GM21529 (cell line): ENCODE measurements around the gene LGALS8.
A peak's percentile ranks its signal among the peaks of the same experiment; 100 is the strongest.
"Not testable (repeated sequence)": the region's sequence is repeated elsewhere in the genome, so short reads cannot be mapped to it uniquely, and the experiment has no call there.

Experiments used
- ATAC-seq: cut with Tn5 transposase; IDR thresholded peaks from one replicate; pipeline ENCODE4 v1.9.1; 2021; ENCODE audit not compliant: unreplicated experiment

LGALS8 gene

GRCh38 chr1:236523704-236524141 is at the start of gene LGALS8:
TSS of gene LGALS8 (plus strand) at chr1:236523982. CDS start at chr1:236526071, 2,089 bp downstream.
- ATAC-seq = peak; percentile 65

- ATAC-seq = no peak
These were observed 47.8 kb upstream of the LGALS8 start for GRCh38 chr1:236476019-236476418.

DNA sequence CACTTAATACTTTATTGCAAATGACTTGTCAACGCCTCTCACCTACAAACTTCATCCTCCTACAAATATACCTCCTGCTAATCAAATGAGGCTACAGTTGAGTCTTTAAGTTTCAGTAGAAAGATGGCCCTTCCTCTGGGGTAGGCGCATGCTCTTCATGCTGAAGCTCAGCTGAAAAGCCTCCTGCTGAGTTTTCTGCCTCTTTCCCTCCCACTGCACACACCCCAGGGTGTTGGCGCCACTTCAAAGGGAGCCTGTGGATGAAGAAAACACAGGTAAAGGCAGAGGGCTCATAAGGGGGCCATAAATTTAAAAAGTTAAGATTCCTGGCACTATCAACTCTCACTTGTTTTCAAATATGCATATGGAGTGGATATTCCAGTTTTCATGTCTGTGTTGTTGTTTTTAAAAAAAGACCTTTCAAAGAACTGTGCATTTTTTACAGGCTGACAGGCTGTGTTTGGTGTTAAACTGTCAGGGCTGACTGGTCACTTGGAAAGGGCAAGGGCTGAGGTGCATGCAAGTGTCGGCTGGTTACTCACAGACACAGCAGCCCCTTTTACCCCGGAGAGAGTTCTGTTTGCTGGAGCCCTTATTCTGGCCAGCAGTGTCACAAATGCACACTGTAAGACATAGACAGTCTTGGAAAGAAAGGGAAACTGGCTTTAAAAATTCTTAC is 42.9 kb upstream of the LGALS8 start:
- no peak for ATAC-seq

- no peak for ATAC-seq
These were observed 39.3 kb upstream of the LGALS8 start for GRCh38 chr1:236484310-236484971.

GRCh38 chr1:236486356-236487002 is 37.3 kb upstream of the LGALS8 start:
- no peak for ATAC-seq

- ATAC-seq = not testable (repeated sequence)
These were observed 34.6 kb upstream of the LGALS8 start for GRCh38 chr1:236489161-236489560.

DNA sequence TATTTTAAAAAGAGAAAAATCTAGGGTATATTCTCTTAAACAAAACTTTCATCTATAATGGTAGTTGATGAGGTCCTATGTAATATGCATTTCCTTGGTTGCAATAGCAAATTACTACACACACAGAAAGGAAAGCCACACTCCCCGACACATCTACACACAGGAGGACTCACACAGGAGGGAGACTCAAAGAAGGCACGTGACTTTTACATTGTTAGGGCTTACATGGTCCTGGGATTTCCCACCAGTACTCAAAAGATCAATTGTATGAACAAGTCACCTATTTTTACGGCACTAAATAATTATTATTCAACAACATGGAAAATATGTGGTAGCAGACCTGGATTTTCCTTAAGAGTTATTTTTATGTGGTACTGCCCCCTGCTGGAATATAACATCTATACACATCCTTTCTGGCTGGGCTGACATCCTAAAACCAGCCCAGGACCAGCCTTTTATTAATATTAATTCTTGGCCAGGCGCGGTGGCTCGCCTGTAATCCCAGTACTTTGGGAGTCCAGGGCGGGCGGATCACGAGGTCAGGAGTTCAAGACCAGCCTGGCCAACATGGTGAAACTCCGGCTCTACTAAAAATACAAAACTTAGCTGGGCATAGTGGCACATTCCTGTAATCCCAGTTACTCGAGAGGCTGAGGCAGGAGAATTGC is 33.9 kb upstream of the LGALS8 start:
- peak; percentile 83 for ATAC-seq

GRCh38 chr1:236491469-236492136 is 32.2 kb upstream of the LGALS8 start:
- no peak for ATAC-seq

- no peak for ATAC-seq
These were observed 31.4 kb upstream of the LGALS8 start for GRCh38 chr1:236492378-236492777.

DNA sequence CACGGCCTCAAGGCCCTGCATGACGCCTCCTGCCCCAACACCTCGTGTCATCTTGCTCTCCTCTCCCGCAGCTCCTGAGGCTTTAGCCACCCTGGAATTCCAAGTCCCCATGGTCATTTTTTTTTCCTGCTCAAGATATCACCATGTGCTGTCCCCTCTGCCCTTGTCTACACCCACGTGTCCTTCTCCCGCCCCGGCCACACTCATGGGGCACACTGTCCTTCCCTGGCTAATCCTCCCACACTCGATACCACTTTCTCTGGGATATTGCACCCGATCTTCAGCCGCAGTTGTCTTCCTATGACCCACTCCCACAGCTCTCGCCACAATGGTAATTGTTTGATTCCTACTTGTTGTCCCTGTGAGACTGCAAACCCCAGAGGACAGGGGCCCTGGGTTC is 29.7 kb upstream of the LGALS8 start:
- ATAC-seq = no peak

GRCh38 chr1:236494586-236495466 is 29.0 kb upstream of the LGALS8 start:
- ATAC-seq = no peak

DNA sequence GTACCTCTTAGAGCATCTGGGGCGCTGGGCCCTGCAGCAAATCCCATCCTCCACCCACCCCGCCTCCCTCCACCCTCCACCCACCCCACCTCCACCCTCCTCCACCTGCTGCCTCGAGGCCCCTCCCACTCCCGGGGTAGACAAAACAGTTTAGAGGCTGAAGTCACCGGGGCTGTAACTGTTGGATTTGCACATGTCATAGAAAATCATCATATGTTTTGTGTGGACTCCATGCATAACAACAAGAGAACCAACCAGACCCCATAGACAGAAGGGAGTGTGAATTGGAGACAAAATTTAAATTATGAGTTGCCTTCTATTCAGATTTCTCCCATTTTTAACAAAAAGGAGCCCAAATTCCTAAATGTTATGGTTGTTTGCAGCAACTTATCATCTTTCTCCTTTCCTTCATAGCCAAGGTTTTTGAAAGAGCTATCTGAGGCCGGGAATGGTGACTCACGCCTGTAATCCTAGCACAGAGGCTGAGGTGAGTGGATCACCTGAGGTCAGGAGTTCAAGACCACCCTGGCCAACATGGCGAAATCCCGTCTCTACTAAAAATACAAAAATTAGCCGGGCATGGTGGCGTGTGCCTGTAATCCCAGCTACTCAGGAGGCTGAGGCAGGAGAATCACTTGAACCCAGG is 28.2 kb upstream of the LGALS8 start:
- no peak for ATAC-seq

DNA sequence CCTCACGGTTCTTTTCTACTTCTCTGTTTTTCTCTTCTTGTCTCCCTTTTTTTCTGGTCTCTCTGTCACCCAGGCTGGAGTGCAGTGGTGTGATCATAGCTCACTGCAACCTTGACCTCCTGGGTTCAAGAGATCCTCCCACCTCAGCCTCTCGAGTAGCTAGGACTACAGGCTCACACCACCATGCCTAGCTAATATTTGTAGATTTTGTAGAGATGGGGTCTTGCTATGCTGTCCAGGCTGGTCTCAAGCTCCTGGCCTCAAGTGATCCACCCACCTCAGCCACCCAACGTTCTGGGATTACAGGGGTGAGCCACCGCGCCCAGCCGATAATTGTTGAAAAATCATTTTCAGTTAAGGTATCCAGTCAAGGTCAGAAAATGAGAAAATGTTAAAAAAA is 25.9 kb upstream of the LGALS8 start:
- no peak for ATAC-seq

- ATAC-seq = no peak
These were observed 22.7 kb upstream of the LGALS8 start for GRCh38 chr1:236501093-236501492.

DNA sequence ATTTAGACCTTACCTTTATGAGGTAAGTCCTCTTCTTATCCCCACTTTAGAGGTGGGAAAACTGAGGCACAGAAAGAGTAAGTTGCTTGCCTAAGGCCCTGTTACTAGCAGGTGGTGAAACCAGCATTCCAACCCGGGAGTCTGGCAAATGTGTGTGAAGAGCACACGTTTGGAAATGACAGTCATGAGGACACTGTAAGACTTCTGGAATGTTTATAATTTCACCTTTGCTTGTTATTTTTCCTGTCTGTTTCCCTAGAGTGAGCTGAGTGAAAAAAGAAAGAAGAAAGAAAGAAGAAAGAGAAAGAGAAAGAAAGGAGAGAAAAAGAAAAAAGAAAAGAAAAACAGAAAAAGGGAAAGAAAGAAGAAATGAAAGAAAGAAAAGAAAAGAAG is 21.2 kb upstream of the LGALS8 start:
- no peak for ATAC-seq

- no peak for ATAC-seq
These were observed 20.7 kb upstream of the LGALS8 start for GRCh38 chr1:236502972-236503639.

DNA sequence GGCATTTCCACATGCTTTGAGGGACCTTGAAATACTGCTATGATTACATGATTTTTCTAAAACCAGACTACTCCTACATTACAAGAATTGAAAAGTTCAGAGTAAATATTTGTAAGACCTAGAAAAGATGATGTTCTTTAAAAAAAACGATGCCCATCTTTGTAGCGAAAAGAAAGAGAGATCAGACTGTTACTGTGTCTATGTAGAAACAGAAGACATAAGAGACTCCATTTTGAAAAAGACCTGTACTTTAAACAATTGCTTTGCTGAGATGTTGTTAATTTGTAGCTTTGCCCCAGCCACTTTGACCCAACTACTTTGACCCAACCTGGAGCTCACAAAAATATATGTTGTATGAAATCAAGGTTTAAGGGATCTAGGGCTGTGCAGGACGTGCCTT is 19.4 kb upstream of the LGALS8 start:
- ATAC-seq = not testable (repeated sequence)

- ATAC-seq = no peak
These were observed 16.6 kb upstream of the LGALS8 start for GRCh38 chr1:236507022-236507700.
